GM12878 (cell line): ENCODE measurements around the gene EEPD1. TPM values are rescaled to one million over a fixed set of nuclear protein-coding genes. Genes with fewer than 3 reads are reported as not detected.
A peak's percentile ranks its signal among the peaks of the same experiment; 100 is the strongest.

Experiments
- ATAC-seq: fragments of 200-7000 bp; cut with Tn5 transposase; 3 replicates; pipeline ENCODE4 v1.9.1; 2020; ENCODE audit warnings: mild to moderate bottlenecking, moderate library complexity
- BruUV-seq: library from RNA; stranded (reverse); fragments of 400-500 nt; replicated peaks from 2 replicates; lab custom pipeline; 2021; lab: Mats Ljungman, UMichigan
- CTCF ChIA-PET: fragments of 300-600 bp; sonication (Branson Sonifier 250); formaldehyde crosslinking; extraction: SDS; loops from one replicate; lab custom pipeline; 2021; ENCODE audit warnings: inconsistent platforms; lab: Yijun Ruan, JAX
- POLR2A ChIA-PET: fragments of 350-600 bp; formaldehyde crosslinking; extraction: SDS; loops from one replicate; lab custom pipeline; 2021; ENCODE audit warnings: inconsistent platforms; lab: Charles Lee
- RAD21 ChIA-PET: fragments of 300-600 bp; sonication (Branson Sonifier 250); formaldehyde crosslinking; loops from one replicate; lab custom pipeline; 2023; ENCODE audit warnings: antibody characterized with exemption; ENCODE audit not compliant: unreplicated experiment; lab: Charles Lee
- SMC1A ChIA-PET: fragments of 300-600 bp; sonication (Branson Sonifier 250); formaldehyde crosslinking; loops from one replicate; lab custom pipeline; 2023; ENCODE audit not compliant: unreplicated experiment, uncharacterized antibody; lab: Charles Lee
- DNase-seq: peaks from one replicate; pipeline ENCODE4 v3.0.0-alpha.2; 2011; ENCODE audit warnings: low read depth, low spot score
- FAIRE-seq: peaks from 3 replicates; lab custom pipeline; 2011; peaks lifted over from hg19 to GRCh38; lab: Jason Lieb, UNC
- H2AFZ ChIP-seq: 2 replicates; pipeline ENCODE4 v1.6.0; 2011; ENCODE audit warnings: low read depth, low read length, control low read depth; ENCODE audit not compliant: control insufficient read depth
- H3K27ac ChIP-seq: 2 replicates; pipeline ENCODE4 v1.5.1; 2011; ENCODE audit warnings: control low read depth; ENCODE audit not compliant: control insufficient read depth, insufficient read depth
- H3K27me3 ChIP-seq, 2 experiments: replicated peaks in 1 of 2; 2 replicates each; pipeline versions ENCODE4 v1.6.0 to v1.6.1; 2011; ENCODE audit warnings: low read length in 1 of 2; ENCODE audit not compliant: control insufficient read depth in 2 of 2, insufficient read depth in 2 of 2
- H3K36me3 ChIP-seq, 2 experiments: 2 replicates each; pipeline ENCODE4 v1.5.1; 2011; ENCODE audit warnings: low read length in 1 of 2; ENCODE audit not compliant: control insufficient read depth in 2 of 2, insufficient read depth in 2 of 2
- H3K4me1 ChIP-seq: 2 replicates; pipeline ENCODE4 v1.6.1; 2011; ENCODE audit warnings: mild to moderate bottlenecking, low read length, moderate library complexity, mixed read lengths; ENCODE audit not compliant: control insufficient read depth, insufficient read depth
- H3K4me2 ChIP-seq: 2 replicates; pipeline ENCODE4 v1.6.0; 2011; ENCODE audit warnings: control low read depth; ENCODE audit not compliant: control insufficient read depth, insufficient read depth
- H3K4me3 ChIP-seq: fragments of 200-600 bp; sonication (generic); 2 replicates; pipeline ENCODE4 v1.5.1; 2016
- H3K79me2 ChIP-seq: 2 replicates; pipeline ENCODE4 v1.6.0; 2011; ENCODE audit warnings: low read length; ENCODE audit not compliant: control insufficient read depth, insufficient read depth
- H3K9ac ChIP-seq: 2 replicates; pipeline ENCODE4 v1.8.0; 2011; ENCODE audit warnings: low read length, control low read depth, mixed read lengths; ENCODE audit not compliant: control insufficient read depth, insufficient read depth
- H3K9me3 ChIP-seq: replicated peaks from 3 replicates; pipeline ENCODE4 v1.5.1; 2011; ENCODE audit warnings: mild to moderate bottlenecking, low read length; ENCODE audit not compliant: control insufficient read depth, insufficient read depth
- H4K20me1 ChIP-seq: 2 replicates; pipeline ENCODE4 v1.6.0; 2011; ENCODE audit not compliant: control insufficient read depth, insufficient read depth
- CUX1 ChIP-seq: IDR thresholded peaks from 2 replicates; pipeline ENCODE4 v1.6.1; 2012; ENCODE audit warnings: improper control_type of control experiment, low read depth, low read length; ENCODE audit not compliant: insufficient replicate concordance
- HCFC1 ChIP-seq: fragments of 150-350 bp; IDR thresholded peaks from 2 replicates; pipeline ENCODE4 v1.6.1; 2014; ENCODE audit warnings: low read length
- JUNB ChIP-seq: IDR thresholded peaks from 2 replicates; pipeline ENCODE4 v1.6.1; 2016; ENCODE audit warnings: antibody characterized with exemption, mild to moderate bottlenecking
- KDM1A ChIP-seq: fragments of 200-600 bp; sonication (generic); IDR thresholded peaks from 2 replicates; pipeline ENCODE4 v1.6.1; 2016; ENCODE audit warnings: borderline replicate concordance
- POLR2A ChIP-seq: IDR thresholded peaks from 2 replicates; pipeline ENCODE4 v1.6.1; 2011; ENCODE audit warnings: low read depth, mild to moderate bottlenecking, low read length
- RFX5 ChIP-seq: IDR thresholded peaks from 2 replicates; pipeline ENCODE4 v1.6.1; 2011; ENCODE audit warnings: low read depth, low read length, improper control_type of control experiment
- RUNX3 ChIP-seq: IDR thresholded peaks from 2 replicates; pipeline ENCODE4 v1.6.1; 2012; ENCODE audit warnings: low read length, inconsistent platforms
- SMARCA5 ChIP-seq: fragments of 450-650 bp; IDR thresholded peaks from 2 replicates; pipeline ENCODE4 v1.6.1; 2017; ENCODE audit warnings: mild to moderate bottlenecking
- WGBS: methylation state at CpG from one replicate; pipeline ENCODE4 v1.1.6; 2016; ENCODE audit warnings: low lambda C conversion rate; ENCODE audit not compliant: insufficient replicate concordance, insufficient coverage; ENCODE audit errors: missing lambda C conversion rate; 5-methylcytosine and 5-hydroxymethylcytosine counted together
- in situ Hi-C: fragments of 300-500 bp; cut with MboI; formaldehyde crosslinking; loops from 9 replicates; pipeline ENCODE4 v1.14.3; 2018; ENCODE audit warnings: mixed read lengths
- intact Hi-C: fragments of 100-400 bp; cut with micrococcal nuclease; formaldehyde crosslinking; loops from one replicate; pipeline ENCODE4 v1.14.2; 2022; ENCODE audit not compliant: unreplicated experiment
- polyA plus RNA-seq, 11 experiments: library from polyadenylated mRNA; depleted of rRNA in 4 of 11; unstranded in 6 of 11; stranded (reverse) in 5 of 11; fragments of >200 nt; fragmentation: Nextera tagmentation in 4 of 11; fragmentation: Illumina TruSeq in 1 of 11; extraction: Ambion mirVana in 4 of 11; extraction: Trizol in 1 of 11; gene quantifications; 1 replicate in 1 of 11; 2 replicates in 10 of 11; pipeline versions ENCODE4 v1.2.1 to v1.2.3, GENCODE V29; 2011 to 2016; ENCODE audit warnings: inconsistent platforms in 2 of 11, missing spikeins in 2 of 11, low read depth in 1 of 11
- total RNA-seq, 4 experiments: library from RNA; depleted of rRNA in 3 of 4; stranded (reverse); fragments of >200 nt in 3 of 4; fragmentation: Illumina TruSeq in 1 of 4; extraction: Trizol in 1 of 4; gene quantifications; 2 replicates each; pipeline versions ENCODE4 v1.2.1 to v1.2.3, GENCODE V29; 2013 to 2021
- TF ChIP-seq, protein P1 (sequence below): fragments of 150-350 bp; IDR thresholded peaks from 2 replicates; pipeline ENCODE4 v1.6.1; 2016; ENCODE audit warnings: low read depth, low read length
- TF ChIP-seq, protein P2 (sequence below): IDR thresholded peaks from 2 replicates; pipeline ENCODE4 v1.6.1; 2012; ENCODE audit warnings: mild to moderate bottlenecking, low read depth, low read length

EEPD1 gene
- total and polyA plus RNA-seq, 10 of the 15 experiments (the other 5 are each of a cell fraction or from before 2014, with no cell fraction given): 0.24 to 2.8 (median 0.86) TPM; not detected in 1

DNA sequence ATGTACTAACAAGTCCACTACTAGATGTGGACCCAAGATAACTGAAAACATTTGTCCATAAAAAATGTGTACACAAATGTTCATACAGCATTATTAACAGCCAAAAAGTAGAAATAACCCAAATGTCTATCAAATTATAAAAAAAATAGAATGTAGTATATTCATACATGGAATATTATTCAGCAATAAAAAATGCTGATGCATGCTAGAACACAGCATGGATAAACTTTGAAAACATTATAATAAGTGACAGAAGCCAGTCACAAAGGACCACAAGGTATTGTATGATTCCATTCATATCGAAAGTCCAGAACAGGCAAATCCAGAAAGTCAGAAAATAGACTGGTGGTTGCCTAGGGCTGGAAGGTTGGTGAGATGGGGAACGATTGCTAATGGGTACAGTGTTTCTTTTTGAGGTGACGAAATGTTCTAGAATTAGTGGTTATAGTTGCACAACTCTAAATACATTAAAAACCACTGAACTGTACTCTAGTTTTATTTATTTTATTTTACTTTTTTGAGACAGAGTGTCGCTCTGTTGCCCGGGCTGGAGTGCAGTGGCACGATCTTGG, 193.3 kb downstream of the EEPD1 start:
- H3K27me3 ChIP-seq: no peaks in the 10 kb centered on the region; a peak in 1 of 4 replicates
- TF ChIP-seq RFX5 (no peak), JUNB (peak; percentile 66), SMARCA5 (no peak), HCFC1 (no peak), KDM1A (no peak), RUNX3 (peak; percentile 19; the same call in 1 of the 2 replicates), POLR2A (no peak), CUX1 (no peak)
- TF ChIP-seq, protein P1, sequence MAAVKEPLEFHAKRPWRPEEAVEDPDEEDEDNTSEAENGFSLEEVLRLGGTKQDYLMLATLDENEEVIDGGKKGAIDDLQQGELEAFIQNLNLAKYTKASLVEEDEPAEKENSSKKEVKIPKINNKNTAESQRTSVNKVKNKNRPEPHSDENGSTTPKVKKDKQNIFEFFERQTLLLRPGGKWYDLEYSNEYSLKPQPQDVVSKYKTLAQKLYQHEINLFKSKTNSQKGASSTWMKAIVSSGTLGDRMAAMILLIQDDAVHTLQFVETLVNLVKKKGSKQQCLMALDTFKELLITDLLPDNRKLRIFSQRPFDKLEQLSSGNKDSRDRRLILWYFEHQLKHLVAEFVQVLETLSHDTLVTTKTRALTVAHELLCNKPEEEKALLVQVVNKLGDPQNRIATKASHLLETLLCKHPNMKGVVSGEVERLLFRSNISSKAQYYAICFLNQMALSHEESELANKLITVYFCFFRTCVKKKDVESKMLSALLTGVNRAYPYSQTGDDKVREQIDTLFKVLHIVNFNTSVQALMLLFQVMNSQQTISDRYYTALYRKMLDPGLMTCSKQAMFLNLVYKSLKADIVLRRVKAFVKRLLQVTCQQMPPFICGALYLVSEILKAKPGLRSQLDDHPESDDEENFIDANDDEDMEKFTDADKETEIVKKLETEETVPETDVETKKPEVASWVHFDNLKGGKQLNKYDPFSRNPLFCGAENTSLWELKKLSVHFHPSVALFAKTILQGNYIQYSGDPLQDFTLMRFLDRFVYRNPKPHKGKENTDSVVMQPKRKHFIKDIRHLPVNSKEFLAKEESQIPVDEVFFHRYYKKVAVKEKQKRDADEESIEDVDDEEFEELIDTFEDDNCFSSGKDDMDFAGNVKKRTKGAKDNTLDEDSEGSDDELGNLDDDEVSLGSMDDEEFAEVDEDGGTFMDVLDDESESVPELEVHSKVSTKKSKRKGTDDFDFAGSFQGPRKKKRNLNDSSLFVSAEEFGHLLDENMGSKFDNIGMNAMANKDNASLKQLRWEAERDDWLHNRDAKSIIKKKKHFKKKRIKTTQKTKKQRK: no peak
- TF ChIP-seq, protein P2, sequence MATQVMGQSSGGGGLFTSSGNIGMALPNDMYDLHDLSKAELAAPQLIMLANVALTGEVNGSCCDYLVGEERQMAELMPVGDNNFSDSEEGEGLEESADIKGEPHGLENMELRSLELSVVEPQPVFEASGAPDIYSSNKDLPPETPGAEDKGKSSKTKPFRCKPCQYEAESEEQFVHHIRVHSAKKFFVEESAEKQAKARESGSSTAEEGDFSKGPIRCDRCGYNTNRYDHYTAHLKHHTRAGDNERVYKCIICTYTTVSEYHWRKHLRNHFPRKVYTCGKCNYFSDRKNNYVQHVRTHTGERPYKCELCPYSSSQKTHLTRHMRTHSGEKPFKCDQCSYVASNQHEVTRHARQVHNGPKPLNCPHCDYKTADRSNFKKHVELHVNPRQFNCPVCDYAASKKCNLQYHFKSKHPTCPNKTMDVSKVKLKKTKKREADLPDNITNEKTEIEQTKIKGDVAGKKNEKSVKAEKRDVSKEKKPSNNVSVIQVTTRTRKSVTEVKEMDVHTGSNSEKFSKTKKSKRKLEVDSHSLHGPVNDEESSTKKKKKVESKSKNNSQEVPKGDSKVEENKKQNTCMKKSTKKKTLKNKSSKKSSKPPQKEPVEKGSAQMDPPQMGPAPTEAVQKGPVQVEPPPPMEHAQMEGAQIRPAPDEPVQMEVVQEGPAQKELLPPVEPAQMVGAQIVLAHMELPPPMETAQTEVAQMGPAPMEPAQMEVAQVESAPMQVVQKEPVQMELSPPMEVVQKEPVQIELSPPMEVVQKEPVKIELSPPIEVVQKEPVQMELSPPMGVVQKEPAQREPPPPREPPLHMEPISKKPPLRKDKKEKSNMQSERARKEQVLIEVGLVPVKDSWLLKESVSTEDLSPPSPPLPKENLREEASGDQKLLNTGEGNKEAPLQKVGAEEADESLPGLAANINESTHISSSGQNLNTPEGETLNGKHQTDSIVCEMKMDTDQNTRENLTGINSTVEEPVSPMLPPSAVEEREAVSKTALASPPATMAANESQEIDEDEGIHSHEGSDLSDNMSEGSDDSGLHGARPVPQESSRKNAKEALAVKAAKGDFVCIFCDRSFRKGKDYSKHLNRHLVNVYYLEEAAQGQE: no peak
- TF ChIP-seq, all 136 proteins: peak for 2
- H3K79me2 ChIP-seq: no peaks in the 10 kb centered on the region
- ChIA-PET POLR2A (no interaction called here), CTCF (interaction anchor here (1.0 kb wide), 1 partner anchor 29 kb away, joined by 3 read pairs; no protein-coding TSS in a partner anchor), SMC1A (no interaction called here), RAD21 (no interaction called here)
- no peak overlapping the region for H3K27ac ChIP-seq
- H3K9ac ChIP-seq: no peak overlapping the region
- BruUV-seq: no TSS peak
- H2AFZ ChIP-seq: no peak overlapping the region
- FAIRE-seq: no peak
- DNase-seq: no peak
- no peaks in the 10 kb centered on the region for H3K36me3 ChIP-seq
- H3K4me2 ChIP-seq: no peak overlapping the region
- intact Hi-C loops: no loop called here
- no peak overlapping the region for H3K4me3 ChIP-seq
- in situ Hi-C loops: no loop called here
- 46% methylated on average over 6 of the region's 6 CpGs for WGBS
- no peaks in the 10 kb centered on the region for H4K20me1 ChIP-seq
- no peaks in the 10 kb centered on the region for H3K9me3 ChIP-seq
- no peaks in the 10 kb centered on the region for H3K4me1 ChIP-seq
- ATAC-seq: peak; percentile 62
